IPS-NIHi11 (cell line): Measurements from ENCODE around the gene BSPH1.
"Not testable (repeated sequence)": the region's sequence is repeated elsewhere in the genome, so short reads cannot be mapped to it uniquely, and the experiment has no call there.

Experiments used
- DNase-seq: peaks from one replicate; pipeline ENCODE4 v3.0.0; 2012; ENCODE audit warnings: mixed read lengths, low spot score

Gene BSPH1

DNA sequence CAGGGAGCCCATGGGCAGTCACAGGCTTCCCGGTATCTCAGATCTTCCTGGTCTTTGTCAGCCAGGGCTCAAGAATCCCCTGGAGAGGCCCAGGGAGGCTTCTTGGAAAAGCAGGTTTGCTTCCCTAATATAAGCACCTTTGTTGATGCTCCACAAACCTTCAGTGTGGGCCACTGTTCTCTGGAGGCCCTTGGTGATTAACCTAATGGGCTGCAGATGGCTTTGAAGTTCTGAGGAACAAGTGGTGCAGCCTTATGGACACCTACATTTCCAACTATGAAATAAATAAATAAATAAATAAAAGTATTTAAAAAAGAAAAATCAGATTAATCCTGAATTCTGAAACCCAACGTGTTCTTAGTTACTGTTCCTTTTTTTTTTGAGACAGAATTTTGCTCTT lies at the start of gene BSPH1:
Gene BSPH1, minus strand, starts transcription at position 101 of the 400 bp plus-strand sequence. Its CDS starts 89 bp downstream, at position 12.
- DNase-seq: no peak

DNA sequence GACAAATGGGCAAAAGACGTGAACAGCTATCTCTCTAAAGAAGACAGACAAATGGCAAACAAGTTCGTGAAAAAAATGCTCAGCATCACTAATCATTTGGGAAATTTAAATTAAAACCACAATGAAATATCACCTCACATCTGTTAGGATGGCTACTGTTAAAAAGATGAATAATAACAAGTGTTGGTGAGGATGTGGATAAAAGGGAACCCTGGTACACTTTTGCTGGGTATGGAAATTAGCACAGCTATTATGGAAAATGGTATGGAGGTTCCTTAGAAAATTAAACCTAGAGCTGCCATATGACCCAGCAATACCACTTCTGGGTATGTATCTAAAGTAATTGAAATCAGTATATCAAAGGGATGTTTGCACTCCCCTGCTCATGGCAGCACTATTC lies 44.8 kb upstream of the BSPH1 start:
- DNase-seq: no peak

- DNase-seq: no peak
Observed at GRCh38 chr19:48033604-48034003, 41.6 kb upstream of the BSPH1 start.

DNA sequence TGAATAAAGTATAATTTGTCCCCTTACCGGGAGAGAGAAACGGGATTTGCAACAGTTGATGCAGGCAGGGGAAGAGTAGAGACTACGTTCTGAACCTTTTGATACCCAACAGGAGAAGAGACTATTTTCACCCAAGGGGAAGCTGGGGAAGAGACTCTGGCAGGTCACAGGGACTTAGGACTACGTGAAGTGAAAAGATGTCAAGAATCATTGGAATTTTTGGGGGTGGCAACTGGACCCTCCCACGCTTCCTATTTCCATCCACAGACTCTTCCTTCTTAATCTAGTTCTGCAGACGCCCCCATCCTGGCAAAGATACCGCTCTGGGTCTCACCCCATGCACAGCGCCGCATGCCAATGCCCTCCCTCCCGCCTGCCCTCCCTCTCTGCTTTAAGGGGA lies 38.1 kb upstream of the BSPH1 start:
- DNase-seq: no peak

- no peak for DNase-seq
Observed at GRCh38 chr19:48029431-48029830, 37.5 kb upstream of the BSPH1 start.

GRCh38 chr19:48025480-48025879 lies 33.5 kb upstream of the BSPH1 start:
- DNase-seq: no peak

DNA sequence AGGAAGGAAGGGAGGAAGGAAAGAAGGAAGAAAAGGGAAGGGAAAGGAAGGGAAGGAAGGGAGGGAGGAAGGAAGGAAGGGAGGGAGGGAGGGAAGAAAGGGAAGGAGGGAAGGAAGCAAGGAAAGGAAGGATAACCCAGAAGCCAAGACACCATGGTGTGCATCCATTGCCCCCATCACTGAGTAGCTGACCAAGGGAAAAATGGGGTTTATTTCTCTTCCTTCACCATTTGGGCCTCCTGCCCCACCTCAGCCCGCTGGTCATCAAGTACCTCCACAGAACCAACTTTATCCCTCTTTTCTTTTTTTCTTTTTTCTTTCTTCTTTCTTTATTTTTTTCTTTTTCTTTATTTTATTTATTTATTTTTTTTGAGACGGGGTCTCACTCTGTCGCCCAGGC lies 31.5 kb upstream of the BSPH1 start:
- no peak for DNase-seq

GRCh38 chr19:48023011-48023410 lies 31.0 kb upstream of the BSPH1 start:
- DNase-seq: no peak

GRCh38 chr19:48020686-48021085 lies 28.7 kb upstream of the BSPH1 start:
- DNase-seq: no peak

GRCh38 chr19:48010932-48011758 lies 19.2 kb upstream of the BSPH1 start:
- DNase-seq: no peak

GRCh38 chr19:48006762-48007161 lies 14.8 kb upstream of the BSPH1 start:
- DNase-seq: peak; percentile 33

DNA sequence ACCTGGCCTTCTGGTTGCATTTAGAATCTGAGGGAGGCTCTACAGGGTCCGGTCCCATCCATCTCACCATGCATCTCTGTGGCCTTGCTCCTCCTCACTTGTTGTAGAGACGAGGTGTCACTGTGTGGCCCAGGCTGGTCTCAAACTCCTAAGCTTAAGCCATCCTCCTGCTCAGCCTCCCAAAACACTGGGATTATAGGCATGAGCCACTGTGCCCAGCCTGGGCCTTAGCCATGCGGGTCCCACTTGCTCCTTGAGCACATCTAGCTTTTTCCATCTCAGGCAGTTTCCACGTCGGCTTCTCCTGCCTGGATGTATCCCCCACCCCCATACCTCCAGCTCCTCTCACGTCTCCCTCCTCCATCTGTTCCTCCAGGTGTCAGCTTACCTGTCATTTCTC lies 12.3 kb upstream of the BSPH1 start:
- no peak for DNase-seq

GRCh38 chr19:48000846-48001245 lies 8.9 kb upstream of the BSPH1 start:
- no peak for DNase-seq

DNA sequence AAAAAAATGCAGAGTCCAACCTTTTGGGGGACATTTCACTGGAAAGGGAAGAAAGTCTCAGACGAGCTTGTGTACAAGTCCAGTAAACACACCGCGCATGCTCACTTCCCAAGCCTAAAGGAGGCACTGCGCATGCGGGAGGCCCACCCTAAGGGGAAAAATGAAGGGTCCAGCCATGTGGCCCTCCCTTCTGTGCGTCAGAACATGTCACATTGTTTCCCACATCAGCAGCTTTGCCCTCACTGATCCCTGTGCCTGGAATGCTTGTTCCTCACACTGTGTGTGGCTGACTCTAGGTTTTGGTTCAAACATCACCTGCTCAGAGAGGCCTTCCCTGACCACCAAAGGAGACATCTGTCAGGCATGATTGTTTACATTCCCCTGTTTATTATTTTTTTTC lies 6.8 kb upstream of the BSPH1 start:
- no peak for DNase-seq

DNA sequence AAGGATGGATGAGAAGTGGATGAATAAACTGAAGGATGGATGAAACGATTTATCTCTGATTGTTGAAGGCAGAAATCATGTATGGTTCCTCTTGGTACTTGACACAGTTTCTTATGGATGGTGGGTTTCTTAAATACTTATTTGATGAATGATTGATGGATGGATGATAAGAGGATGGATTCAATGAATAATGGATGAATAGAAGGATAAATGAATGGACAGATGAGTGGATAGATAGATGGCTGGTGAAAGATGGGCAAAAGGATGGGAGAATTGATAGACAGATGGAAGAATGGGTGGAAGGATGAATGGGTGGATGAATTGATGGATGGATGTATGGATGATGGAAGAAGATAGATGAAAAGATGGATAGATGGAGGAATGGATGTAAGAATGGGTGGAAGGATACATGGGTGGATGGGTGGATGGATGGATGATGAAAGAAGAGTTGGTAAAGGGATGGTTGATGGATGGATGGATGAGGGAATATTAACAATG lies 4.3 kb upstream of the BSPH1 start:
- DNase-seq: no peak

DNA sequence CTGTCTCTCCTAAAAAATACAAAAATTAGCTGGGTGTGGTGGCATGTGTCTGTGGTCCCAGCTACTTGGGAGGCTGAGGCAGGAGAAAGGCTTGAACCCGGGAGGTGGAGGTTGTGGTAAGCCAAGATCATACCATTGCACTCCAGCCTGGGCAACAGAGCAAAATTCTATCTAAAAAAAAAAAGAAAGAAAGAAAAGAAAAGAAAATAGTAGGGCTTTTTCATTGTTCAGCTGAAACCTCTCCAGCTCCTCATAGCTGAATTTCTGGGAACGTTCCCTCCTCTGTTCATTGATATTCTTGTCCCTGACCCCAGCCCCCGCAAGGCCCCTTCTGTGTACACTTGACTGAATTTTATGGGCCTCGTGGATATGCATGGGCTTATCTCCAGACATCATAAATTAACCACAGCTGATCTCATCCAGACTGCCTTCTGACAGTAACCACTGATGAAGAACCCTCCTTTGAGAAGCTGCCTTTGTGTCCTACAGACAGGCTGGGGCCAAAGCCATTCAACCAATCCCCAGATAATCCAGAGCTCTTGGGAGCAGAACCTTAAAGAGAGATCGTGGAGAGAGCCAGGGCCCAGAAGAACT lies 2.3 kb upstream of the BSPH1 start, which contains the start of gene ELSPBP1:
Gene ELSPBP1, plus strand, starts transcription at position 424 of the 594 bp plus-strand sequence. CDS start 14,036 bp downstream, outside the sequence.
- no peak for DNase-seq

GRCh38 chr19:47991191-47991808 lies 670 bp downstream of the BSPH1 start:
- DNase-seq: no peak

GRCh38 chr19:47973529-47973928 lies 18.4 kb downstream of the BSPH1 start:
- no peak for DNase-seq

- DNase-seq: not testable (repeated sequence)
Observed at GRCh38 chr19:47955936-47956335, 36.0 kb downstream of the BSPH1 start.

GRCh38 chr19:47952132-47952531 lies 39.8 kb downstream of the BSPH1 start:
- not testable (repeated sequence) for DNase-seq

GRCh38 chr19:47949852-47950521 lies 42.0 kb downstream of the BSPH1 start:
- DNase-seq: not testable (repeated sequence)

DNA sequence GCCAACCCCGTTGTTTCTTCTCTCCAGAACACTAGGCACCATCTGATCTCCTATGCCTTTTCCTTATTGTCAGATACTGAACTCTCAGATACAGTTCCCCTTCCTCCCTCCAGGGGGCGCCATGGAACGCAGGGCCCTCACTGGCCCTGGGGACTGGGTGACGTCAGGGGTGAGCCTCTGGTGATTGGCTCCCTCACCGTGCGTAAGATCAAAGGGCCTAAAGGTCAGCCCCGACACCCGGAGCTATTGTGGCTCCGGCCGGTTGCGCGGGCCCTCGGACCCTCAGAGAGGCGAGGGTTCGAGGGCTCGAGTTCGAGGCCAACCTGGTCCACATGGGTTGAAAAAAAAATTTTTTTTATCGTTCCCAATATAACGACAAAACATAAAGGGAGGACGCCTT lies 63.4 kb downstream of the BSPH1 start:
- not testable (repeated sequence) for DNase-seq
